HepG2 (cell line): ENCODE data around the gene FHIT. TPM values are rescaled to one million over a fixed set of nuclear protein-coding genes. Genes with fewer than 3 reads are reported as not detected.

ENCODE experiments used
- ATAC-seq: fragments of 200-7000 bp; cut with Tn5 transposase; 3 replicates; pipeline ENCODE4 v1.9.1; 2020; ENCODE audit warnings: mild to moderate bottlenecking, moderate library complexity
- BruUV-seq: library from RNA; stranded (reverse); fragments of 400-500 nt; replicated peaks from 2 replicates; lab custom pipeline; 2021; lab: Mats Ljungman, UMichigan
- CTCF ChIA-PET: fragments of 300-600 bp; formaldehyde crosslinking; extraction: SDS; loops from one replicate; lab custom pipeline; 2021; ENCODE audit warnings: low total read pairs, inconsistent platforms, low intra/inter-chr PET ratio; lab: Yijun Ruan, JAX
- POLR2A ChIA-PET: fragments of 350-600 bp; sonication (Branson Sonifier 250); formaldehyde crosslinking; loops from one replicate; lab custom pipeline; 2020; ENCODE audit warnings: antibody characterized with exemption, inconsistent platforms; lab: Yijun Ruan, JAX
- DNase-seq: peaks from one replicate; pipeline ENCODE4 v3.0.0-alpha.2; 2015; ENCODE audit warnings: low spot score
- FAIRE-seq: peaks from 3 replicates; lab custom pipeline; 2011; peaks lifted over from hg19 to GRCh38; lab: Jason Lieb, UNC
- H2AFZ ChIP-seq: one replicate; pipeline ENCODE4 v1.6.1; 2011; ENCODE audit warnings: low read length, inconsistent platforms
- H3K27ac ChIP-seq: fragments of 300-600 bp; 3 replicates; pipeline ENCODE4 v1.8.0; 2011; ENCODE audit warnings: mixed run types, mild to moderate bottlenecking, mixed read lengths, low read length, inconsistent platforms; ENCODE audit not compliant: insufficient read depth; ENCODE audit errors: extremely low read length
- H3K27me3 ChIP-seq, 2 experiments: fragments of 200-600 bp in 1 of 2; 2 replicates in 1 of 2; 3 replicates in 1 of 2; pipeline versions ENCODE4 v1.6.0 to v1.8.0; 2011; ENCODE audit warnings: low read length in 2 of 2, mild to moderate bottlenecking in 2 of 2, moderate library complexity in 2 of 2, inconsistent platforms in 1 of 2; ENCODE audit not compliant: insufficient read depth in 2 of 2, control insufficient read depth in 1 of 2
- H3K36me3 ChIP-seq, 2 experiments: fragments of 200-600 bp in 1 of 2; replicated peaks in 1 of 2; 2 replicates in 1 of 2; 3 replicates in 1 of 2; pipeline versions ENCODE4 v1.5.1 to v1.8.0; 2011; ENCODE audit warnings: low read length in 2 of 2, inconsistent platforms in 1 of 2; ENCODE audit not compliant: insufficient read depth in 2 of 2, control insufficient read depth in 1 of 2
- H3K4me1 ChIP-seq: 2 replicates; pipeline ENCODE4 v1.5.1; 2012; ENCODE audit warnings: low read length, inconsistent platforms; ENCODE audit not compliant: insufficient read depth
- H3K4me2 ChIP-seq: 2 replicates; pipeline ENCODE4 v1.6.0; 2011; ENCODE audit warnings: low read depth, low read length, inconsistent platforms
- H3K4me3 ChIP-seq, 3 experiments: fragments of 200-600 bp in 1 of 3; sonication (generic), shearing (Covaris generic) in 1 of 3; replicated peaks in 1 of 3; 2 replicates each; pipeline ENCODE4 v1.5.1; 2011 to 2016; ENCODE audit warnings: low read length in 3 of 3, inconsistent platforms in 2 of 3, low read depth in 2 of 3, mild to moderate bottlenecking in 2 of 3, control low read depth in 1 of 3, mixed read lengths in 1 of 3; ENCODE audit not compliant: insufficient read depth in 1 of 3
- H3K79me2 ChIP-seq: one replicate; pipeline ENCODE4 v1.6.1; 2011; ENCODE audit warnings: low read length, inconsistent platforms; ENCODE audit not compliant: insufficient read depth
- H3K9ac ChIP-seq: 2 replicates; pipeline ENCODE4 v1.6.0; 2011; ENCODE audit warnings: mild to moderate bottlenecking, low read depth, low read length, inconsistent platforms; ENCODE audit not compliant: insufficient read depth
- H3K9me3 ChIP-seq: 2 replicates; pipeline ENCODE4 v1.5.1; 2012; ENCODE audit warnings: mild to moderate bottlenecking, low read length
- H4K20me1 ChIP-seq: 2 replicates; pipeline ENCODE4 v1.6.0; 2011; ENCODE audit warnings: inconsistent platforms, mild to moderate bottlenecking, low read length, moderate library complexity; ENCODE audit not compliant: insufficient read depth
- AKAP8 ChIP-seq: sonication (generic); formaldehyde crosslinking; IDR thresholded peaks from 2 replicates; pipeline ENCODE4 v1.5.1; 2020; ENCODE audit warnings: mild to moderate bottlenecking, missing genetic modification reagents
- CBX1 ChIP-seq: IDR thresholded peaks from one replicate; pipeline ENCODE4 v1.6.1; 2016; ENCODE audit warnings: antibody characterized with exemption, low read depth
- CHD4 ChIP-seq: fragments of 200-600 bp; sonication (generic); IDR thresholded peaks from 2 replicates; pipeline ENCODE4 v1.7.0; 2017; ENCODE audit warnings: mild to moderate bottlenecking, low read length, borderline replicate concordance
- ETV5 ChIP-seq: IDR thresholded peaks from 2 replicates; pipeline ENCODE4 v1.6.1; 2018; ENCODE audit warnings: missing biosample characterization, missing genetic modification reagents, inconsistent platforms, borderline replicate concordance
- KAT2B ChIP-seq: fragments of 150-350 bp; IDR thresholded peaks from 2 replicates; pipeline ENCODE4 v1.6.1; 2014; ENCODE audit warnings: low read depth, low read length, borderline replicate concordance
- MAFF ChIP-seq: IDR thresholded peaks from 2 replicates; pipeline ENCODE4 v1.6.1; 2011; ENCODE audit warnings: low read depth, low read length, improper control_type of control experiment
- PHF21A ChIP-seq: sonication (generic); formaldehyde crosslinking; IDR thresholded peaks from 2 replicates; pipeline ENCODE4 v1.5.0; 2020; ENCODE audit warnings: mild to moderate bottlenecking, missing genetic modification reagents
- POLR2AphosphoS2 ChIP-seq: IDR thresholded peaks from 2 replicates; pipeline ENCODE4 v1.6.1; 2011; ENCODE audit warnings: low read depth, low read length, improper control_type of control experiment
- RARG ChIP-seq: sonication (generic); formaldehyde crosslinking; IDR thresholded peaks from 2 replicates; pipeline ENCODE4 v1.4.0; 2020; ENCODE audit warnings: low read depth, mild to moderate bottlenecking, missing genetic modification reagents
- RBM22 ChIP-seq: fragments of 200-400 bp; formaldehyde crosslinking; optimal IDR thresholded peaks from 2 replicates; pipeline ENCODE3; 2017; ENCODE audit warnings: mild to moderate bottlenecking, low read length, moderate library complexity
- THAP11 ChIP-seq: IDR thresholded peaks from 2 replicates; pipeline ENCODE4 v1.6.1; 2016; ENCODE audit warnings: missing biosample characterization, missing genetic modification reagents
- ZBTB25 ChIP-seq: IDR thresholded peaks from 2 replicates; pipeline ENCODE4 v1.6.1; 2018; ENCODE audit warnings: missing genetic modification reagents
- ZBTB38 ChIP-seq: sonication (generic); formaldehyde crosslinking; IDR thresholded peaks from 2 replicates; pipeline ENCODE4 v1.5.1; 2020; ENCODE audit warnings: mild to moderate bottlenecking, missing genetic modification reagents
- ZNF747 ChIP-seq: sonication (generic); formaldehyde crosslinking; IDR thresholded peaks from 2 replicates; pipeline ENCODE4 v1.8.1; 2023; ENCODE audit warnings: missing genetic modification reagents, mild to moderate bottlenecking, borderline replicate concordance
- ZNF83 ChIP-seq: sonication (generic); formaldehyde crosslinking; IDR thresholded peaks from 2 replicates; pipeline ENCODE4 v1.4.0; 2020; ENCODE audit warnings: missing genetic modification reagents, mild to moderate bottlenecking, borderline replicate concordance
- WGBS: methylation state at CpG from one replicate; pipeline ENCODE4 v1.1.6; 2017; ENCODE audit warnings: low lambda C conversion rate; 5-methylcytosine and 5-hydroxymethylcytosine counted together
- in situ Hi-C: cut with HindIII; loops from 2 replicates; pipeline ENCODE4 v1.10.0; 2017; ENCODE audit warnings: low pct_unique_long_range_greater_than_20kb; ENCODE audit not compliant: extremely low pct_ligation_motif_present
- intact Hi-C: fragments of 100-400 bp; cut with micrococcal nuclease; formaldehyde crosslinking; loops from one replicate; pipeline ENCODE4 v1.10.0; 2022; ENCODE audit not compliant: unreplicated experiment
- polyA plus RNA-seq, 8 experiments: library from polyadenylated mRNA; depleted of rRNA in 3 of 8; stranded (reverse) in 7 of 8; unstranded in 1 of 8; fragments of >200 nt; fragmentation: Illumina TruSeq in 4 of 8; extraction: Trizol in 4 of 8; gene quantifications; 2 replicates each; pipeline versions ENCODE4 v1.2.1 to v1.2.3, GENCODE V29; 2011 to 2016; ENCODE audit warnings: low read depth in 4 of 8, missing spikeins in 1 of 8, mixed read lengths in 1 of 8; ENCODE audit not compliant: insufficient read depth in 1 of 8
- total RNA-seq, 5 experiments: library from RNA; depleted of rRNA; stranded (reverse); fragments of >200 nt; fragmentation: Illumina TruSeq; extraction: Trizol; gene quantifications; 2 replicates each; pipeline ENCODE4 v1.2.3, GENCODE V29; 2016; ENCODE audit warnings: low read depth in 1 of 5

FHIT gene
- total and polyA plus RNA-seq, 2 of the 13 experiments (the other 11 are each of a cell fraction or from before 2014, with no cell fraction given) = 4.0 to 4.6 TPM

DNA sequence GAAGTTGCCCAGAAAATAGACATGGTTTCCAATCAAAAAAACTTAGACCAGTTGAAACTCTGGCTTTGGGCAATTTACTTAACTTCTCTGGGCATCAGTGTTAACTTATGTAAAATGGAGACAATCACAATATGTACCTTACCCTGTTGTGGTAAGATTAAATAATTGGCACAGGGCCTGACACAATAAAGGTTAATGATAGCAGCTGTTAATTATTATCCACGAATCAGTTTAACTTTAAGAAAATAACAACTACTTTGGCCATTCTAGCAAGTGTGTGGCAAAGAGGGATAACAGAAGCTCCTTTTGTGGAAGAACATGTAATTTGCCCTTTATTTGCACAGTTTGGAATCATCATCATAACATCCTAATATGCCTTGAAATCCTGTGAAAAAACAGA is 787.6 kb downstream of the FHIT start:
- ChIA-PET POLR2A (no interaction called here), CTCF (no interaction called here)
- intact Hi-C loops (no loop called here), in situ Hi-C loops (no loop called here)
- no peak overlapping the region for H2AFZ ChIP-seq
- TF ChIP-seq POLR2AphosphoS2 (no peak), PHF21A (CRISPR knock-in tag) (no peak), MAFF (no peak), AKAP8 (no peak), ZBTB38 (CRISPR knock-in tag) (no peak), ZBTB25 (CRISPR knock-in tag) (no peak), CBX1 (no peak), ZNF83 (CRISPR knock-in tag) (no peak), CHD4 (no peak), RARG (no peak)
- no peak overlapping the region for H3K9ac ChIP-seq
- no peaks in the 10 kb centered on the region; the same call in 1 of the 2 replicates for H3K9me3 ChIP-seq
- H3K4me1 ChIP-seq = no peaks in the 10 kb centered on the region
- H3K27ac ChIP-seq = no peak overlapping the region
- H3K27me3 ChIP-seq = no peaks in the 10 kb centered on the region
- DNase-seq (no peak), FAIRE-seq (no peak), ATAC-seq (no peak)
- 0% methylated on average over 1 of the region's 1 CpG for WGBS
- H3K79me2 ChIP-seq = no peaks in the 10 kb centered on the region
- BruUV-seq = no TSS peak
- no peak overlapping the region for H3K4me3 ChIP-seq
- H3K4me2 ChIP-seq = no peak overlapping the region
- H4K20me1 ChIP-seq = no peaks in the 10 kb centered on the region
- no peaks in the 10 kb centered on the region for H3K36me3 ChIP-seq

GRCh38 chr3:60461267-60461666 is 790.0 kb downstream of the FHIT start:
- no peaks in the 10 kb centered on the region; the same call in 1 of the 2 replicates for H3K9me3 ChIP-seq
- H3K4me2 ChIP-seq = no peak overlapping the region
- H3K27me3 ChIP-seq = no peaks in the 10 kb centered on the region
- 47% methylated on average over 4 of the region's 4 CpGs for WGBS
- H3K4me3 ChIP-seq = no peak overlapping the region
- H2AFZ ChIP-seq = no peak overlapping the region
- no peak overlapping the region for H3K27ac ChIP-seq
- ATAC-seq (no peak), DNase-seq (no peak), FAIRE-seq (no peak)
- in situ Hi-C loops = no loop called here
- no peaks in the 10 kb centered on the region for H3K79me2 ChIP-seq
- ChIA-PET CTCF (no interaction called here), POLR2A (no interaction called here)
- no TSS peak for BruUV-seq
- H3K4me1 ChIP-seq = no peaks in the 10 kb centered on the region
- intact Hi-C loops = no loop called here
- H3K9ac ChIP-seq = no peak overlapping the region
- H3K36me3 ChIP-seq = no peaks in the 10 kb centered on the region
- H4K20me1 ChIP-seq = no peaks in the 10 kb centered on the region
- TF ChIP-seq RBM22 (no peak), ZNF747 (CRISPR knock-in tag) (no peak), KAT2B (no peak), THAP11 (CRISPR knock-in tag) (no peak), ETV5 (CRISPR knock-in tag) (no peak)
- TF ChIP-seq, all 625 proteins: peak for 0
